Hypothalamus (tissue), 51 donors: ENCODE results near the gene CZIB.
"Not testable (repeated sequence)": the region's sequence is repeated elsewhere in the genome, so short reads cannot be mapped to it uniquely, and the experiment has no call there.

Source experiments
- DNase-seq, 51 donors: peaks; one replicate each; lab custom pipeline; 2025; lab: John Stamatoyannopoulos, UW

CZIB gene

GRCh38 chr1:53241828-53242227 is 21.4 kb upstream of the CZIB start:
- no peak for DNase-seq

DNA sequence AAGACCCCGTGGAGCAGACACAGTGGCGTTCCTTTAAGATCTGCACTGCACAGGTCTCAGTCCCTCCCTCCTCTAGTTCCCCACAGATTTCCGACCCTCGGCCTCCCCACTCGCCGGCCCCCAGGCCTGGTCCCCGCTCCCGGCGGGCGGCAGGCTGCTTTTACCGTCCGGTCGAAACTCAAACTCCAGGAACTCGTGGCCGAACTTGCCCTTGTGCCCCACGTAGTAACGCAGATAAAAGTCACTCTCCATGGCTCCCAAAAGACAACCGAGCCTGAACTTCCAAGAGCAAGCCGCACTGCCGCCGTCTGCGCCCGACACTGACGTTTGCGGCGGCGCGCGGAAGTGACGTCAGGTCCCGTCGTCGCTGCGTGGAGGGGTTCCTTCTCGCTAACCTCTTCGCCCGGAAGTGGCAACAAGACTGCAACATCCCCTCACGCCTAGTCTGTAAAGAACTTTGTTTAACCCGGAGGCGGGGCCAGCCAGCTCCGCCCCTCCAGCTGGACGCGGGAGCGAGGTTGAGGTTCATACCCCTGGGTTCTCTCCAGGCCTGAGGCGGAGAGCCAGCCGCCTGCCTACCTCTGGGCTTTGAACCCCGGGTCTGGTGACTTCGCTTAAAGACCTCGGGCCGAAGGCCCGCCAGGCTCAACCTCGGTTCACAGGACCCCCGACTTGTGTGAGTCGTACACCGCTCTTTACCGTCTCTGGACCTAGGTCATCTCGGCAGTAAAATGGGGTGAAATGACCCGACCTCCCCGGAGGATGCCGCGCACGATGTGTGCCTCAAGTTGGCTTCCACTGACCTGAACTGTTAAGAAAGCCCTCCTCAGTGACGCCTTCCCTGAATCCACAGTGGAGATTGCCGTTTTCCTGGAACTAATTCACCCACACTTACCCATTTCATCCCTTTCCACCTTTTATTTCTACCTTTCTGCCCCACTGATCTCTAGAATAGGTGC is 18.0 kb upstream of the CZIB start, which contains the start of gene MAGOH:
MAGOH (minus strand) TSS at position 322 of the 959 bp plus-strand sequence; CDS start at position 252, 70 bp downstream.
- DNase-seq = peak; percentile 34 to 96 (median 91)

DNA sequence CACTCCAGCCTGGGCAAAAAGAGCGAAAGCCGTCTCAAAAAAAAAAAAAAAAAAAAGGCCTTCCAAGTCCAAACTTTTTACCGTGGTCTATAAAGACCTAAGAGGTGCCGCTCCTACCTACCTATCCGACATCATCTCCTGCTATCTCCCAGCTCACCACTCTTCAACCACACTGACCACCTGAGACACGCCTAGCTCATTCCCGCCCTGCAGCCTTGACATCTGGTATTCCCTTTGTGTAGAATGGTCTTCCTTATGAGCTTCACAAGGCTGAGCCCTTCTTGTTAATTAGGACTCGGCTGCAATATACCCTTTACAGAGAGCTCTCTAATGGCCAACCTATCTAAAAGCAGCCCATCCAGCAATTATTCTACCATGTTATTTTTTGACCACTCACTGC is 17.2 kb upstream of the CZIB start:
- no peak for DNase-seq

GRCh38 chr1:53220962-53221286 is 490 bp upstream of the CZIB start:
- DNase-seq = no peak

- DNase-seq = no peak
Observed at GRCh38 chr1:53219711-53220110, 723 bp downstream of the CZIB start.

- no peak for DNase-seq
Observed at GRCh38 chr1:53218201-53218600, 2.2 kb downstream of the CZIB start.

GRCh38 chr1:53214376-53214940 is 6.0 kb downstream of the CZIB start:
- DNase-seq = peak in 2 of 51 donors; percentile 4 to 8

DNA sequence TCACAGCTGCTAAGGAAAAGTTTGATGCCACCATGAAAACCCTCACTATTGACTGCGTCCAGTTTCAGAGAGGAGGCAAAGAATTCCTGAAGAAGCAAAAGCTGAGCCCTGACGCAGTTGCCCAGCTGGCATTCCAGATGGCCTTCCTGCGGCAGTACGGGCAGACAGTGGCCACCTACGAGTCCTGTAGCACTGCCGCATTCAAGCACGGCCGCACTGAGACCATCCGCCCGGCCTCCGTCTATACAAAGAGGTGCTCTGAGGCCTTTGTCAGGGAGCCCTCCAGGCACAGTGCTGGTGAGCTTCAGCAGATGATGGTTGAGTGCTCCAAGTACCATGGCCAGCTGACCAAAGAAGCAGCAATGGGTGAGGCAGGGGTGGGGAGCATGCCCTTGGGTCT is 9.5 kb downstream of the CZIB start:
- no peak for DNase-seq

DNA sequence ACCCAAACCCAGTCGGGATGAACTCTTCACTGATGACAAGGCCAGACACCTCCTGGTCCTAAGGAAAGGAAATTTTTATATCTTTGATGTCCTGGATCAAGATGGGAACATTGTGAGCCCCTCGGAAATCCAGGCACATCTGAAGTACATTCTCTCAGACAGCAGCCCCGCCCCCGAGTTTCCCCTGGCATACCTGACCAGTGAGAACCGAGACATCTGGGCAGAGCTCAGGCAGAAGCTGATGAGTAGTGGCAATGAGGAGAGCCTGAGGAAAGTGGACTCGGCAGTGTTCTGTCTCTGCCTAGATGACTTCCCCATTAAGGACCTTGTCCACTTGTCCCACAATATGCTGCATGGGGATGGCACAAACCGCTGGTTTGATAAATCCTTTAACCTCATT is 10.1 kb downstream of the CZIB start:
- DNase-seq = no peak

- DNase-seq = no peak
Observed at GRCh38 chr1:53207726-53208125, 12.7 kb downstream of the CZIB start.

DNA sequence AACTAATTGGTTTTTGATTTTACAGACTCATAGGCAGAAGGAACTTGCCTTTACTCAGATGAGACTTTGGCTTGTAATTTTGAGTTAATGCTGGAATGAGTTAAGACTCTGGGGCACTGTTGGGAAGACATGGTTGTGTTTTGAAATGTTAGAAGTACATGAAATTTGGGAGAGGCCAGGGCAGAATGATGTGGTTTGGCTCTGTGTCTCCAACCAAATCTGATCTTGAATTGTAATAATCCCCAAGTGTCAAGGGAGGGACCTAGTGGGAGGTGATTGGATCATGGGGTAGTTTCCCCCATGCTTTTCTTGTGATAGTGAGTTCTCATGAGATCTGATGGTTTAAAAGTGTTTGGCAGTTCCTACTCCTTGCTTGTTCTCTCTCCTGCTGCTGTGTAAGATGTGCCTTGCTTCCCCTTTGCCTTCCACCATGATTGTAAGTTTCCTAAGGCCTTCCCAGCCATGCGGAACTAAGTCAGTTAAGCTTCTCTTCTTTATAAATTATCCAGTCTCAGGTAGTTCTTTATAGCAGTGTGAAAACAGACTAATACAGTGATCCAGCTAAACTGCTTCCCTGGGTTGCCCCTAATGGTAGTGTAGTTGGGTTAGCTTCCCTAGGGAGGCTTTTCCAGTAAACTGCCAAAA is 13.6 kb downstream of the CZIB start:
- DNase-seq = no peak

- not testable (repeated sequence) for DNase-seq
Observed at GRCh38 chr1:53206083-53206685, 14.2 kb downstream of the CZIB start.

DNA sequence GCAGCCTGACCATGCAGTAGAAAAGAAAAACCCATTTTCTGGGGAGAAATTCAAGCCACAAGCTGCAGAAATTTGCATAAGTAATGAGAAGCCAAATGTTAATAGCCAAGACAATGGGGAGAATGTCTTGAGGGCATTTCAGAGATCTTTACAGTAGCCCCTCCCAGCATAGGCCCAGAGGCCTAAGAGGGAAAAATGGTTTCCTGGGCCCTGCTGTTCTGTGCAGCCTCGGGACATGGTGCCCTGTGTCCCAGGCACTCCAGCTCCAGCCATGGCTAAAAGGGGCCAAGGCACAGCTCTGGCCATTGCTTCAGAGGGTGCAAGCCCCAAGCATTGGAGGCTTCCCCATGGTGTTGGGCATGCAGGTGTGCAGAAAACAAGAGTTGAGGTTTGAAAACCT is 14.9 kb downstream of the CZIB start:
- not testable (repeated sequence) for DNase-seq

GRCh38 chr1:53203466-53203865 is 17.0 kb downstream of the CZIB start:
- no peak for DNase-seq

DNA sequence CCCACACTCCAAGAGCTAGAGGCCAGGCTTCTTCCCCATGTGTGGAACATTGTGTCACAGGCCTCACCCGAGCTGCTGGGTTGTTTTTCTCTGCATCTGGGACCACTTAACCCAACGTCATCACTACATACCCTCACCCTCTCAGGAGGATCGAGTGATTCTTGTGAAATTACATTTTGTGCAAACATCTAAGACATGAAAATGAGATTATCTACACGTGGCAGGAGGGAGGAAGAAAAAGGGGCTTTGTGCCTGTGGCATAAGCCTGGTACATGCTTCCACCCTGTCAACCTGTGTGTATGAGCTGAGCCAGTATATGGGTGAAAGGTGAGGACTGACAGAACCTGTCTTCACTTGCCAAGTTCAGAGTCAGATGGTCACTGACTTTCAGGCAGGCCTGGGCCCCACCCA is 22.2 kb downstream of the CZIB start:
- DNase-seq = no peak

DNA sequence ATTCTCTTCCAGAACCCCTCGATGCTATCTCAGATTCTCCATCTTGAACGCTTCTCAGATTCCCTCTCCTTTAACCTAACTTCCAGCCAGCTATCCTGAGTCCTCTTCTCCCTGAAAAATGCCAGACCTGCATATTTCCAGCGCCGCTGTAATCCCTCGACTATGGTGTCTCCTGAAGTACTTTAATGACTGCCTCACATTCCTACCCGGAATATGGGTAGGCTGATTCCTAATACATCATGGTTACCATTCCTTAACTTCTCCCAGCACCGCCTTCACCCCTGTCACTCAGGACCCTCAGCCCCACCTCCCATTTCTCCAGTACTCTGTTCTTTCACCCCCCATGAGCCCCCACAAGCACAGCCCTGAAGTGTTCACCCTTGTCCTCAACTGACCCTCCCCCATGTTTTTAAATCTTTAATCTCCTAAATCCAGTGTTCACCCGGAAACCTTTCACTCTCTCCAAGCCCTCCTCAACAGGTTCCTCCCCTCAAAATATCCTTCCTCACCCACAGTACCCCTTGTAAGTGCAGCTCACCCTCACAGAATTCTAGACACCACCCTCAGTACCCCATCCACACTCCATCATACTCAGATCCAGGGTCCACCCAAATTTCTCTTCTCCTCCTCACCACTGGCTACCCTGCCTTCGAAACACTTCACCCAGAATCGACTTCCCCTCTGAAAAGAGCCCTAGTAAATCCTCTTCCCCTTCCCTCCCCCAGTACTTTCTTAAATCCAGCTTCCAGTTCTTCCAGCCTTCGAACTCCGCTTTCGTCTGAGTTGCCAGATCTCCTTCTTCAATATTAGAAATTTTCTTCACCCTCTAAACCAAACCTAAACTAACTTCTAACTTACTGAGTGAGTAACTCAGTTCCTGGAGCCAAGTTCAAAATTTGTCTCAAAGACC is 22.9 kb downstream of the CZIB start:
- peak in 1 of 51 donors; percentile 48 for DNase-seq

- DNase-seq = peak; percentile 32 to 95 (median 84)
Observed at GRCh38 chr1:53196485-53197290, 23.7 kb downstream of the CZIB start, which contains the start of gene CPT2. CPT2 (plus strand) TSS chr1:53196824; CDS start chr1:53196944, 120 bp downstream.

DNA sequence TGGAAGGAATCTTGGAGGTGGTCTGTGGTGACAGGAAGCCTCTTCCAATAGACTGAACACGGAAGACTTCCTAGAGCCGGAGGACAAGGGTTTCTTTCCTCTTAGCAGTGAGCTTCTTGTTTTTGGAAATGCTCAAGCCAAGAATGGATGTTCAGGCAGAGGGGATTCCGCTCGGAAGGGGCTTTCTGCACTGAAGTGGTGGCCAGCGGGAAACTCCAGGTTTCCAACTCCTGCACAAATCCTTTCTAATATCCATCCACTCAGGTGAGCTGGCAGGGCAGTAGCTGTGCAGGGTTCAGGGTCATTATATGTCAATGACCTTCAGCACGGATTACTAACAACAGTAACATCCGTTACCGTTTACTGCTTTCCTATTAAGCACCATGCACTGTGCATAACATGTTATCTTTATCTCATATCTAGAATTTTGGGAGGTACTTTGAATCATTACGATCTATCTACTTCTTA is 24.4 kb downstream of the CZIB start:
- peak in 1 of 51 donors; percentile 4 for DNase-seq
